Vagina (tissue), 2 donors: ENCODE data around the gene ZNF628.

ENCODE experiments used
- CTCF ChIP-seq, 3 experiments: fragments of 450-650 bp in 2 of 3; fragments of 200-600 bp in 1 of 3; sonication (generic) in 1 of 3; IDR thresholded peaks; one replicate each; pipeline ENCODE4 v1.5.1; 2017 to 2019; ENCODE audit warnings: antibody characterized with exemption in 3 of 3, mild to moderate bottlenecking in 2 of 3, moderate library complexity in 2 of 3
- POLR2A ChIP-seq, 2 donors: fragments of 450-650 bp; IDR thresholded peaks; one replicate each; pipeline ENCODE4 v1.6.1; 2017; ENCODE audit warnings: antibody characterized with exemption in 2 of 2, mild to moderate bottlenecking in 2 of 2, moderate library complexity in 2 of 2
- POLR2AphosphoS5 ChIP-seq, 2 donors: sonication (generic); formaldehyde crosslinking; IDR thresholded peaks; one replicate each; pipeline ENCODE4 v1.9.0; 2017; ENCODE audit warnings: antibody characterized with exemption in 2 of 2, mild to moderate bottlenecking in 2 of 2, low read depth in 1 of 2; ENCODE audit not compliant: insufficient read depth in 1 of 2

DNA sequence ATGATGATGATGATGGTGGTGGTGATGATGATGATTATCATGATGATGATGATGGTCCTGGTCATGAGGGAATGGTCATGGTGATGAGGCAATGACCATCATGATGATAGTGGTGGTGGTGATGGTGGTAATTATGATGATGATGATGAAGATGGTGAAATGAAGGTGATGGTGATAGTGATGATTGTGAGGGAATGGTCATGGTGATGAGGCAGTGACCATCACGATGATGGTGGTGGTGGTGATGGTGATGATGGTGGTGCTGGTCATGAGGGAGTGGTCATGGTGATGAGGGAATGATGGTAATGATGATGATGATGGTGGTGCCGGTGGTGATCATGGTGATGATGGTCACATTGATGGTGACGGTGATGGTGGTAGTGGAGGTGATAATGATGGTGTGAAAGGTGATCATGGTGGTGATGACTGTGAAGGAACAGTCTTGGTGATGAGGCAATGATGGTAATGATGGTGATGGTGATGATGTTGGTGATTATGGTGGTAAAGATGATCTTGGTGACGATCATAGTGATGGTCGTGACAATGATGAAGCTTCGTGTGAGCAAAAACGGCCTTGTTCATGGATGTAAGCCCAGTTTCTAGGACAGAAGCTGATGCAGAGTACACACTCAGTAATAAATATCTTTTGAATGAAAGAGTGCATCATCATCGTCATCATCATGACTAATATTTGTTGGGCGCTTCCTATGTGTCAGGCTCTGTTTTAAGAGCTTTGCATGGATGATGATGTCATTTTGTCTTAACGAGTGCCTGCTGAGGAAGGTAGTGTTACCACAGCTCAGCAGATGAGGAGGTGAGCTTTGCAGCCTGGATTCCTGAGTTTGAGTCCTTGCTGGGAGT, 43.3 kb downstream of the ZNF628 start:
- TF ChIP-seq CTCF (IDR thresholded peaks at IDR 0.05) = no peak
- TF ChIP-seq POLR2A (IDR thresholded peaks at IDR 0.05) = no peak
- no peak for TF ChIP-seq POLR2AphosphoS5 (IDR thresholded peaks at IDR 0.05; ENCODE audit: insufficient read depth in 1 of 2, low read depth in 1 of 2)
